Left hindlimb (tissue), 1 donor: Measurements from ENCODE around the gene MRPL19.
"Not testable (repeated sequence)": the region's sequence is repeated elsewhere in the genome, so short reads cannot be mapped to it uniquely, and the experiment has no call there.

Source experiments
- DNase-seq: peaks from one replicate; pipeline ENCODE4 v3.0.0-alpha.2; 2018

MRPL19 gene

GRCh38 chr2:75616933-75617332, 29.6 kb upstream of the MRPL19 start:
- DNase-seq, result no peak

GRCh38 chr2:75619956-75620740, 26.4 kb upstream of the MRPL19 start:
- DNase-seq, result no peak

- DNase-seq, result no peak
Measured at GRCh38 chr2:75621228-75621627, 25.4 kb upstream of the MRPL19 start.

GRCh38 chr2:75622500-75622899, 24.1 kb upstream of the MRPL19 start:
- no peak for DNase-seq

GRCh38 chr2:75622929-75623328, 23.7 kb upstream of the MRPL19 start:
- no peak for DNase-seq

- DNase-seq, result peak; percentile 76
Measured at GRCh38 chr2:75627902-75628504, 18.6 kb upstream of the MRPL19 start.

GRCh38 chr2:75632091-75632701, 14.4 kb upstream of the MRPL19 start:
- no peak for DNase-seq

GRCh38 chr2:75632813-75633212, 13.8 kb upstream of the MRPL19 start:
- DNase-seq, result no peak

GRCh38 chr2:75633620-75634019, 13.0 kb upstream of the MRPL19 start:
- DNase-seq, result no peak

GRCh38 chr2:75634945-75635344, 11.6 kb upstream of the MRPL19 start:
- no peak for DNase-seq

- no peak for DNase-seq
Measured at GRCh38 chr2:75637568-75637967, 9.0 kb upstream of the MRPL19 start.

- peak; percentile 59 for DNase-seq
Measured at GRCh38 chr2:75640621-75641121, 5.9 kb upstream of the MRPL19 start.

GRCh38 chr2:75641587-75641986, 5.0 kb upstream of the MRPL19 start:
- DNase-seq, result no peak

GRCh38 chr2:75643980-75644379, 2.6 kb upstream of the MRPL19 start:
- no peak for DNase-seq

- no peak for DNase-seq
Measured at GRCh38 chr2:75645643-75646042, 940 bp upstream of the MRPL19 start.

- no peak for DNase-seq
Measured at GRCh38 chr2:75646090-75646582, 447 bp upstream of the MRPL19 start.

- no peak for DNase-seq
Measured at GRCh38 chr2:75647771-75648170, 1.2 kb downstream of the MRPL19 start.

- no peak for DNase-seq
Measured at GRCh38 chr2:75654012-75654411, 7.4 kb downstream of the MRPL19 start.

GRCh38 chr2:75655861-75656260, 9.3 kb downstream of the MRPL19 start:
- no peak for DNase-seq

- DNase-seq, result no peak
Measured at GRCh38 chr2:75656563-75656962, 10.0 kb downstream of the MRPL19 start.

- DNase-seq, result no peak
Measured at GRCh38 chr2:75657798-75658197, 11.2 kb downstream of the MRPL19 start.

GRCh38 chr2:75666911-75667310, 20.3 kb downstream of the MRPL19 start:
- DNase-seq, result no peak

- no peak for DNase-seq
Measured at GRCh38 chr2:75667884-75668283, 21.3 kb downstream of the MRPL19 start.

- not testable (repeated sequence) for DNase-seq
Measured at GRCh38 chr2:75675423-75675822, 28.8 kb downstream of the MRPL19 start.
